K562 (cell line): Measurements from ENCODE around the gene GHITM. TPM values are rescaled to one million over a fixed set of nuclear protein-coding genes. Genes with fewer than 3 reads are reported as not detected.

Experiments used
- ATAC-seq: fragments of 200-7000 bp; cut with Tn5 transposase; 3 replicates; pipeline ENCODE4 v1.9.1; 2020; ENCODE audit warnings: moderate library complexity
- BruUV-seq: library from RNA; stranded (reverse); fragments of 400-500 nt; replicated peaks from 2 replicates; lab custom pipeline; 2021; lab: Mats Ljungman, UMichigan
- CTCF ChIA-PET: fragments of 300-600 bp; formaldehyde crosslinking; extraction: SDS; loops from one replicate; lab custom pipeline; 2021; ENCODE audit warnings: low intra/inter-chr PET ratio; lab: Yijun Ruan, JAX
- POLR2A ChIA-PET: fragments of 300-600, 350-650 bp; sonication (Branson Sonifier 250); formaldehyde crosslinking; extraction: SDS; loops from one replicate; lab custom pipeline; 2021; ENCODE audit warnings: antibody characterized with exemption, inconsistent platforms; lab: Yijun Ruan, JAX
- DNase-seq, 4 experiments: peaks; one replicate each; pipeline versions ENCODE4 v3.0.0 to v3.0.0-alpha.2; 2011 to 2018; ENCODE audit warnings: low spot score in 3 of 4, mixed read lengths in 3 of 4; ENCODE audit errors: extremely low read depth in 1 of 4
- FAIRE-seq: peaks from 2 replicates; lab custom pipeline; 2011; peaks lifted over from hg19 to GRCh38; lab: Jason Lieb, UNC
- H2AFZ ChIP-seq: 2 replicates; pipeline ENCODE4 v1.6.0; 2011; ENCODE audit warnings: low read depth, low read length, control low read depth, inconsistent platforms
- H3K27ac ChIP-seq: fragments of 200-600 bp; 3 replicates; pipeline ENCODE4 v1.8.0; 2011; ENCODE audit warnings: low read depth, mild to moderate bottlenecking, control low read depth, inconsistent platforms, low read length, moderate library complexity, mixed read lengths; ENCODE audit errors: extremely low read depth
- H3K27me3 ChIP-seq, 2 experiments: fragments of 300-600 bp in 1 of 2; 2 replicates in 1 of 2; 3 replicates in 1 of 2; pipeline versions ENCODE4 v1.6.0 to v1.8.0; 2011; ENCODE audit warnings: inconsistent platforms in 2 of 2, low read length in 2 of 2, mild to moderate bottlenecking in 1 of 2, mixed read lengths in 1 of 2, moderate library complexity in 1 of 2; ENCODE audit not compliant: control insufficient read depth in 2 of 2, insufficient read depth in 2 of 2
- H3K36me3 ChIP-seq: fragments of 300-600 bp; 3 replicates; pipeline ENCODE4 v1.8.0; 2011; ENCODE audit warnings: mild to moderate bottlenecking, low read length, inconsistent platforms; ENCODE audit not compliant: control insufficient read depth, insufficient read depth
- H3K4me1 ChIP-seq, 2 experiments: fragments of 200-600 bp in 1 of 2; replicated peaks in 1 of 2; 2 replicates in 1 of 2; 3 replicates in 1 of 2; pipeline versions ENCODE4 v1.5.1 to v1.8.0; 2011; ENCODE audit warnings: inconsistent platforms in 2 of 2, low read length in 2 of 2, mild to moderate bottlenecking in 1 of 2, mixed read lengths in 1 of 2, moderate library complexity in 1 of 2; ENCODE audit not compliant: control insufficient read depth in 2 of 2, insufficient read depth in 2 of 2
- H3K4me2 ChIP-seq: 2 replicates; pipeline ENCODE4 v1.6.1; 2011; ENCODE audit warnings: low read length, control low read depth, inconsistent platforms, mixed read lengths; ENCODE audit not compliant: insufficient read depth
- H3K4me3 ChIP-seq: fragments of 200-600 bp; sonication (generic), shearing (Covaris generic); 2 replicates; pipeline ENCODE4 v1.5.1; 2016; ENCODE audit warnings: control low read depth, inconsistent platforms
- H3K79me2 ChIP-seq: fragments of 200-600 bp; 3 replicates; pipeline ENCODE4 v1.8.0; 2011; ENCODE audit warnings: low read length, inconsistent platforms; ENCODE audit not compliant: control insufficient read depth, insufficient read depth
- H3K9ac ChIP-seq, 2 experiments: 2 replicates each; pipeline versions ENCODE4 v1.6.0 to v1.6.1; 2011; ENCODE audit warnings: low read depth in 2 of 2, low read length in 2 of 2, control low read depth in 1 of 2, inconsistent platforms in 1 of 2, mild to moderate bottlenecking in 1 of 2, mixed read lengths in 1 of 2; ENCODE audit not compliant: insufficient read depth in 1 of 2
- H3K9me1 ChIP-seq: one replicate; pipeline ENCODE4 v1.6.0; 2011; ENCODE audit warnings: inconsistent platforms, mild to moderate bottlenecking, low read length, moderate library complexity; ENCODE audit not compliant: control insufficient read depth, insufficient read depth
- H3K9me3 ChIP-seq: replicated peaks from 2 replicates; pipeline ENCODE4 v1.5.1; 2011; ENCODE audit warnings: low read depth, low read length, inconsistent platforms; ENCODE audit not compliant: control insufficient read depth, insufficient read depth
- H4K20me1 ChIP-seq: replicated peaks from 2 replicates; pipeline ENCODE4 v1.6.1; 2011; ENCODE audit warnings: low read length, inconsistent platforms, mixed read lengths; ENCODE audit not compliant: control insufficient read depth, insufficient read depth
- E2F6 ChIP-seq, 2 experiments: IDR thresholded peaks; 2 replicates each; pipeline ENCODE4 v1.6.1; 2011; ENCODE audit warnings: borderline replicate concordance in 1 of 2, control low read depth in 1 of 2, low read depth in 1 of 2, low read length in 1 of 2, mild to moderate bottlenecking in 1 of 2, mixed read lengths in 1 of 2, moderate library complexity in 1 of 2; ENCODE audit not compliant: insufficient read depth in 1 of 2, insufficient read length in 1 of 2, poor library complexity in 1 of 2, severe bottlenecking in 1 of 2; ENCODE audit errors: extremely low read depth in 1 of 2
- GATA2 ChIP-seq: sonication (generic); formaldehyde crosslinking; IDR thresholded peaks from 2 replicates; pipeline ENCODE4 v1.4.0; 2020; ENCODE audit warnings: mild to moderate bottlenecking, missing genetic modification reagents
- SMC3 ChIP-seq: conservative IDR thresholded peaks from 2 replicates; pipeline ENCODE4 v1.6.1; 2011; ENCODE audit warnings: low read depth, low read length, improper control_type of control experiment; ENCODE audit not compliant: insufficient read depth
- TFAP4 ChIP-seq: sonication (generic); formaldehyde crosslinking; IDR thresholded peaks from 2 replicates; pipeline ENCODE4 v1.8.0; 2022; ENCODE audit warnings: missing genetic modification reagents, mild to moderate bottlenecking, moderate library complexity, borderline replicate concordance
- WGBS: fragments of 100-300 bp; shearing (Covaris generic); methylation state at CpG from one replicate; pipeline ENCODE4 v1.1.6; 2016; ENCODE audit warnings: low coverage, mixed read lengths; ENCODE audit not compliant: insufficient coverage; ENCODE audit errors: missing lambda C conversion rate; 5-methylcytosine and 5-hydroxymethylcytosine counted together
- in situ Hi-C: fragments of 300-500 bp; cut with MboI; formaldehyde crosslinking; loops from 4 replicates; pipeline ENCODE4 v1.15.0; 2018; ENCODE audit warnings: inconsistent platforms, mixed read lengths
- intact Hi-C: fragments of 100-400 bp; cut with micrococcal nuclease; formaldehyde crosslinking; loops from 2 replicates; pipeline ENCODE4 v1.14.2; 2022
- polyA plus RNA-seq, 8 experiments: library from polyadenylated mRNA; depleted of rRNA in 4 of 8; stranded (reverse) in 5 of 8; unstranded in 3 of 8; fragments of >200 nt; fragmentation: Nextera tagmentation in 2 of 8; fragmentation: Illumina TruSeq in 1 of 8; extraction: Ambion mirVana in 2 of 8; extraction: Trizol in 1 of 8; gene quantifications; 2 replicates each; pipeline versions ENCODE4 v1.2.1 to v1.2.3, GENCODE V29; 2011 to 2014; ENCODE audit warnings: inconsistent platforms in 1 of 8, missing spikeins in 1 of 8
- total RNA-seq, 7 experiments: library from RNA; depleted of rRNA in 6 of 7; stranded (reverse); fragments of >200 nt in 6 of 7; fragmentation: Illumina TruSeq in 2 of 7; extraction: Trizol in 2 of 7; gene quantifications; 2 replicates each; pipeline versions ENCODE4 v1.2.1 to v1.2.3, GENCODE V29; 2011 to 2021; ENCODE audit warnings: low replicate concordance in 1 of 7

The GHITM gene
- total and polyA plus RNA-seq, 9 of the 15 experiments (the other 6 are each of a cell fraction or from before 2014, with no cell fraction given): 322 to 1,258 (median 386) TPM

- Histone ChIP-seq H3K9me3 (no peaks in the 10 kb centered on the region), H3K79me2 (no peaks in the 10 kb centered on the region), H3K36me3 (no peaks in the 10 kb centered on the region), H3K9me1 (no peaks in the 10 kb centered on the region), H3K27me3 (peaks cover 26 to 33% of the 10 kb centered on the region in 2 experiments; a peak in 4 of 5 replicates), H3K4me1 (no peaks in the 10 kb centered on the region; a peak in 1 of 5 replicates), H2AFZ (no peak overlapping the region), H3K9ac (no peak overlapping the region), H4K20me1 (no peaks in the 10 kb centered on the region; the same call in 1 of the 2 replicates), H3K4me2 (no peak overlapping the region), H3K27ac (no peak overlapping the region), H3K4me3 (no peak overlapping the region)
- ATAC-seq: no peak
- no peak for TF ChIP-seq E2F6 (IDR thresholded peaks at IDR 0.05; ENCODE audit: borderline replicate concordance in 1 of 2, extremely low read depth in 1 of 2, insufficient read depth in 1 of 2, insufficient read length in 1 of 2, low read depth in 1 of 2, low read length in 1 of 2, poor library complexity in 1 of 2, severe bottlenecking in 1 of 2)
- no peak for TF ChIP-seq SMC3
- no peak for TF ChIP-seq GATA2 (CRISPR knock-in tag)
- no peak for TF ChIP-seq TFAP4 (CRISPR knock-in tag)
- BruUV-seq: no TSS peak
- ChIA-PET CTCF (no interaction called here), POLR2A (no interaction called here)
- WGBS: 2% methylated on average over 6 of the region's 6 CpGs
- DNase-seq: no peak
- intact Hi-C loops: no loop called here
- FAIRE-seq: no peak
- in situ Hi-C loops: no loop called here
Measured at GRCh38 chr10:84175436-84175835, 36.1 kb downstream of the GHITM start.
